Uterus (tissue), 2 donors: ENCODE data around the gene WNK3.

Experiments
- POLR2A ChIP-seq, 2 donors: fragments of 450-650 bp; IDR thresholded peaks; one replicate each; pipeline ENCODE4 v1.6.1; 2016; ENCODE audit warnings: antibody characterized with exemption in 2 of 2, mild to moderate bottlenecking in 1 of 2, moderate library complexity in 1 of 2
- TF ChIP-seq, protein P1 (sequence below), 4 experiments: fragments of 200-600 bp in 2 of 4; fragments of 450-650 bp in 2 of 4; sonication (generic) in 2 of 4; IDR thresholded peaks; one replicate each; pipeline ENCODE4 v1.5.1; 2016 to 2019; ENCODE audit warnings: antibody characterized with exemption in 4 of 4, mild to moderate bottlenecking in 2 of 4, moderate library complexity in 1 of 4

- TF ChIP-seq, protein P1, sequence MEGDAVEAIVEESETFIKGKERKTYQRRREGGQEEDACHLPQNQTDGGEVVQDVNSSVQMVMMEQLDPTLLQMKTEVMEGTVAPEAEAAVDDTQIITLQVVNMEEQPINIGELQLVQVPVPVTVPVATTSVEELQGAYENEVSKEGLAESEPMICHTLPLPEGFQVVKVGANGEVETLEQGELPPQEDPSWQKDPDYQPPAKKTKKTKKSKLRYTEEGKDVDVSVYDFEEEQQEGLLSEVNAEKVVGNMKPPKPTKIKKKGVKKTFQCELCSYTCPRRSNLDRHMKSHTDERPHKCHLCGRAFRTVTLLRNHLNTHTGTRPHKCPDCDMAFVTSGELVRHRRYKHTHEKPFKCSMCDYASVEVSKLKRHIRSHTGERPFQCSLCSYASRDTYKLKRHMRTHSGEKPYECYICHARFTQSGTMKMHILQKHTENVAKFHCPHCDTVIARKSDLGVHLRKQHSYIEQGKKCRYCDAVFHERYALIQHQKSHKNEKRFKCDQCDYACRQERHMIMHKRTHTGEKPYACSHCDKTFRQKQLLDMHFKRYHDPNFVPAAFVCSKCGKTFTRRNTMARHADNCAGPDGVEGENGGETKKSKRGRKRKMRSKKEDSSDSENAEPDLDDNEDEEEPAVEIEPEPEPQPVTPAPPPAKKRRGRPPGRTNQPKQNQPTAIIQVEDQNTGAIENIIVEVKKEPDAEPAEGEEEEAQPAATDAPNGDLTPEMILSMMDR (IDR thresholded peaks at IDR 0.05): no peak
- TF ChIP-seq POLR2A (IDR thresholded peaks at IDR 0.05): no peak
Measured at GRCh38 chrX:54181202-54181953, 176.5 kb downstream of the WNK3 start.
